Inflammatory macrophage treated with lipopolysaccharide for 1 hour (primary cell): ENCODE measurements around the gene IQCN.
A peak's percentile ranks its signal among the peaks of the same experiment; 100 is the strongest.

Experiments used
- DNase-seq, 2 donors: peaks; one replicate each; pipeline ENCODE4 v3.0.0-alpha.2; 2020 to 2022

IQCN gene

GRCh38 chr19:18286973-18287635 lies 12.9 kb upstream of the IQCN start:
- no peak for DNase-seq

- peak; percentile 16 to 29 for DNase-seq
These were observed 10.6 kb upstream of the IQCN start for GRCh38 chr19:18284712-18285360.

GRCh38 chr19:18283338-18283737 lies 9.1 kb upstream of the IQCN start:
- DNase-seq, result no peak

GRCh38 chr19:18282788-18283141 lies 8.5 kb upstream of the IQCN start:
- peak in 1 of 2 donors; percentile 7 for DNase-seq

GRCh38 chr19:18282021-18282787 lies 8.0 kb upstream of the IQCN start:
- peak; percentile 19 to 26 for DNase-seq

GRCh38 chr19:18281082-18282020 lies 7.1 kb upstream of the IQCN start, which contains the start of gene JUND:
Gene JUND, minus strand, starts transcription at chr19:18281622. Its CDS starts 138 bp downstream, at chr19:18281484.
- peak; percentile 95 to 98 for DNase-seq

GRCh38 chr19:18280247-18281081 lies 6.2 kb upstream of the IQCN start:
- DNase-seq, result peak; percentile 65 to 72

GRCh38 chr19:18279516-18280246 lies 5.4 kb upstream of the IQCN start:
- DNase-seq, result peak; percentile 94 to 95

- no peak for DNase-seq
These were observed 4.9 kb upstream of the IQCN start for GRCh38 chr19:18279266-18279515.

- peak in 1 of 2 donors; percentile 31 for DNase-seq
These were observed 4.4 kb upstream of the IQCN start for GRCh38 chr19:18278521-18279265.

- DNase-seq, result peak; percentile 50 to 51
These were observed 617 bp upstream of the IQCN start for GRCh38 chr19:18274781-18275356.

- no peak for DNase-seq
These were observed 562 bp downstream of the IQCN start for GRCh38 chr19:18273561-18274218.

GRCh38 chr19:18271433-18271841 lies 2.8 kb downstream of the IQCN start:
- no peak for DNase-seq

GRCh38 chr19:18270326-18270725 lies 3.9 kb downstream of the IQCN start:
- DNase-seq, result no peak

GRCh38 chr19:18269070-18269723 lies 5.1 kb downstream of the IQCN start:
- DNase-seq, result no peak

- no peak for DNase-seq
These were observed 7.2 kb downstream of the IQCN start for GRCh38 chr19:18266771-18267686.

GRCh38 chr19:18265582-18265981 lies 8.7 kb downstream of the IQCN start:
- DNase-seq, result no peak

- no peak for DNase-seq
These were observed 9.2 kb downstream of the IQCN start for GRCh38 chr19:18264971-18265540.
